GM21723 (cell line): ENCODE measurements around the gene TSPAN9.

ENCODE experiments used
- ATAC-seq: cut with Tn5 transposase; IDR thresholded peaks from one replicate; pipeline ENCODE4 v1.9.1; 2021; ENCODE audit warnings: mild to moderate bottlenecking, moderate library complexity; ENCODE audit not compliant: unreplicated experiment

TSPAN9 gene

GRCh38 chr12:3179731-3180130 lies 102.6 kb downstream of the TSPAN9 start:
- ATAC-seq, result no peak

- no peak for ATAC-seq
These were observed 105.2 kb downstream of the TSPAN9 start for GRCh38 chr12:3182426-3182825.

- ATAC-seq, result no peak
These were observed 107.3 kb downstream of the TSPAN9 start for GRCh38 chr12:3184485-3184884.

- no peak for ATAC-seq
These were observed 108.2 kb downstream of the TSPAN9 start for GRCh38 chr12:3185260-3185870.

GRCh38 chr12:3186546-3187215 lies 109.5 kb downstream of the TSPAN9 start:
- ATAC-seq, result peak; percentile 65

- ATAC-seq, result no peak
These were observed 110.9 kb downstream of the TSPAN9 start for GRCh38 chr12:3187846-3188770.

GRCh38 chr12:3189282-3189681 lies 112.1 kb downstream of the TSPAN9 start:
- no peak for ATAC-seq

- no peak for ATAC-seq
These were observed 112.9 kb downstream of the TSPAN9 start for GRCh38 chr12:3190101-3190500.

GRCh38 chr12:3191450-3191849 lies 114.3 kb downstream of the TSPAN9 start:
- no peak for ATAC-seq

GRCh38 chr12:3192221-3192620 lies 115.0 kb downstream of the TSPAN9 start:
- ATAC-seq, result no peak

GRCh38 chr12:3193131-3193530 lies 116.0 kb downstream of the TSPAN9 start:
- no peak for ATAC-seq

- ATAC-seq, result no peak
These were observed 116.6 kb downstream of the TSPAN9 start for GRCh38 chr12:3193755-3194154.

- no peak for ATAC-seq
These were observed 118.2 kb downstream of the TSPAN9 start for GRCh38 chr12:3195337-3195736.

- no peak for ATAC-seq
These were observed 118.8 kb downstream of the TSPAN9 start for GRCh38 chr12:3195859-3196483.

- no peak for ATAC-seq
These were observed 119.3 kb downstream of the TSPAN9 start for GRCh38 chr12:3196488-3196887.

- ATAC-seq, result no peak
These were observed 120.1 kb downstream of the TSPAN9 start for GRCh38 chr12:3197131-3197818.

GRCh38 chr12:3199551-3200031 lies 122.4 kb downstream of the TSPAN9 start:
- ATAC-seq, result no peak

- no peak for ATAC-seq
These were observed 122.9 kb downstream of the TSPAN9 start for GRCh38 chr12:3200032-3200617.

- ATAC-seq, result no peak
These were observed 123.6 kb downstream of the TSPAN9 start for GRCh38 chr12:3200814-3201233.
